ENCODE results near the gene CYP4B1.

Gene CYP4B1

GRCh38 chr1:46818591-46818990 lies 19.7 kb downstream of the CYP4B1 start:
- no peak for ATAC-seq
- TF ChIP-seq TSHZ2 (CRISPR knock-in tag; IDR thresholded peaks at IDR 0.05) = no peak
- TF ChIP-seq PPARA (CRISPR knock-in tag; IDR thresholded peaks at IDR 0.05; ENCODE audit: borderline replicate concordance) = no peak
- no peak for TF ChIP-seq CREB5 (CRISPR knock-in tag; IDR thresholded peaks at IDR 0.05; ENCODE audit: low read depth)
- TF ChIP-seq CSRNP3 (CRISPR knock-in tag; IDR thresholded peaks at IDR 0.05) = no peak

- TF ChIP-seq GLIS3 (CRISPR knock-in tag; IDR thresholded peaks at IDR 0.05) = no peak
- TF ChIP-seq ZNF8 (CRISPR knock-in tag; IDR thresholded peaks at IDR 0.05) = no peak
- ATAC-seq = no peak
Observed at GRCh38 chr1:46819335-46819734, 20.5 kb downstream of the CYP4B1 start.

- no peak for TF ChIP-seq BACH2 (CRISPR knock-in tag; IDR thresholded peaks at IDR 0.05; ENCODE audit: borderline replicate concordance)
- TF ChIP-seq SNAI2 (CRISPR knock-in tag; IDR thresholded peaks at IDR 0.05) = no peak
- TF ChIP-seq ZNF8 (CRISPR knock-in tag; IDR thresholded peaks at IDR 0.05) = no peak
- no peak for TF ChIP-seq ZFP3 (CRISPR knock-in tag; IDR thresholded peaks at IDR 0.05)
- no peak for ATAC-seq
Observed at GRCh38 chr1:46820076-46820475, 21.2 kb downstream of the CYP4B1 start.

GRCh38 chr1:46820560-46821060 lies 21.8 kb downstream of the CYP4B1 start:
- ATAC-seq = no peak
- TF ChIP-seq CSRNP3 (CRISPR knock-in tag; IDR thresholded peaks at IDR 0.05) (no peak), TOX (CRISPR knock-in tag; IDR thresholded peaks at IDR 0.05; ENCODE audit: borderline replicate concordance) (no peak), ZNF565 (CRISPR knock-in tag; conservative IDR thresholded peaks at IDR 0.05; ENCODE audit: low read depth) (no peak), ESRRG (CRISPR knock-in tag; IDR thresholded peaks at IDR 0.05) (no peak), TSHZ2 (CRISPR knock-in tag; IDR thresholded peaks at IDR 0.05) (no peak)

GRCh38 chr1:46822248-46822826 lies 23.5 kb downstream of the CYP4B1 start:
- ATAC-seq = no peak
- TF ChIP-seq OSR1 (CRISPR knock-in tag; IDR thresholded peaks at IDR 0.05) (no peak), PATZ1 (CRISPR knock-in tag; IDR thresholded peaks at IDR 0.05; ENCODE audit: borderline replicate concordance) (no peak), ZNF70 (CRISPR knock-in tag; IDR thresholded peaks at IDR 0.05) (no peak), ESRRG (CRISPR knock-in tag; IDR thresholded peaks at IDR 0.05) (no peak), ARNTL (CRISPR knock-in tag; IDR thresholded peaks at IDR 0.05; ENCODE audit: borderline replicate concordance, low read depth) (no peak), POU6F1 (CRISPR knock-in tag; IDR thresholded peaks at IDR 0.05; ENCODE audit: borderline replicate concordance, low read depth) (no peak), TOX (CRISPR knock-in tag; IDR thresholded peaks at IDR 0.05; ENCODE audit: borderline replicate concordance) (no peak), CSRNP3 (CRISPR knock-in tag; IDR thresholded peaks at IDR 0.05) (no peak), PPARA (CRISPR knock-in tag; IDR thresholded peaks at IDR 0.05; ENCODE audit: borderline replicate concordance) (no peak), ZNF565 (CRISPR knock-in tag; conservative IDR thresholded peaks at IDR 0.05; ENCODE audit: low read depth) (no peak)
